Tibial nerve (tissue), 4 donors: ENCODE measurements around the gene PRUNE2. TPM values are rescaled to one million over a fixed set of nuclear protein-coding genes. Genes with fewer than 3 reads are reported as not detected.

Source experiments
- DNase-seq, 2 donors: peaks; one replicate each; pipeline ENCODE4 v3.0.0-alpha.2; 2019; ENCODE audit warnings: low spot score in 2 of 2
- H3K27ac ChIP-seq, 4 donors: fragments of 200-600 bp; sonication (generic) in 3 of 4; one replicate each; pipeline ENCODE4 v1.5.1; 2017 to 2019; ENCODE audit warnings: mild to moderate bottlenecking in 1 of 4
- H3K27me3 ChIP-seq, 2 donors: fragments of 200-600 bp; sonication (generic) in 1 of 2; one replicate each; pipeline versions ENCODE4 v1.5.1 to v1.6.0; 2017 to 2019
- H3K36me3 ChIP-seq, 3 donors: fragments of 200-600 bp; sonication (generic); one replicate each; pipeline ENCODE4 v1.5.1; 2018 to 2019
- H3K4me1 ChIP-seq, 4 donors: fragments of 200-600 bp; sonication (generic) in 3 of 4; one replicate each; pipeline ENCODE4 v1.5.1; 2017 to 2019
- H3K4me3 ChIP-seq, 4 donors: fragments of 200-600 bp; sonication (generic) in 3 of 4; one replicate each; pipeline ENCODE4 v1.5.1; 2017 to 2019; ENCODE audit warnings: mild to moderate bottlenecking in 1 of 4, moderate library complexity in 1 of 4
- H3K9me3 ChIP-seq, 4 donors: fragments of 200-600 bp; sonication (generic) in 3 of 4; one replicate each; pipeline ENCODE4 v1.5.1; 2017 to 2019
- EP300 ChIP-seq, 2 donors: sonication (generic); formaldehyde crosslinking; IDR thresholded peaks; one replicate each; pipeline ENCODE4 v1.6.1; 2017; ENCODE audit warnings: antibody characterized with exemption in 2 of 2, mild to moderate bottlenecking in 1 of 2
- POLR2A ChIP-seq, 2 donors: fragments of 450-650 bp; IDR thresholded peaks; one replicate each; pipeline ENCODE4 v1.6.1; 2017; ENCODE audit warnings: antibody characterized with exemption in 2 of 2, mild to moderate bottlenecking in 2 of 2, moderate library complexity in 2 of 2
- WGBS, 2 donors: methylation state at CpG; one replicate each; pipeline ENCODE4 v1.1.5; 2018; 5-methylcytosine and 5-hydroxymethylcytosine counted together
- total RNA-seq, 4 donors: library from RNA; depleted of rRNA; stranded (reverse); fragments of >200 nt; gene quantifications; one replicate each; pipeline ENCODE4 v1.1.0, GENCODE V29; 2016
- TF ChIP-seq, protein P1 (sequence below), 5 experiments: fragments of 200-600 bp in 3 of 5; fragments of 450-650 bp in 2 of 5; sonication (generic) in 3 of 5; IDR thresholded peaks; one replicate each; pipeline ENCODE4 v1.5.1; 2016 to 2019; ENCODE audit warnings: antibody characterized with exemption in 5 of 5, mild to moderate bottlenecking in 3 of 5, moderate library complexity in 2 of 5

PRUNE2 gene
- total RNA-seq, 4 donors from 2014 or later = 23.2 to 50.4 (median 24.2) TPM

GRCh38 chr9:76576344-76576743, 329.6 kb downstream of the PRUNE2 start:
- Histone ChIP-seq H3K27me3 (no peaks in the 10 kb centered on the region), H3K4me3 (no peak overlapping the region), H3K27ac (peak overlapping the region in 1 of 4 donors; percentile 32), H3K9me3 (no peaks in the 10 kb centered on the region), H3K4me1 (peaks cover 0 to 8% (median 3%) of the 10 kb centered on the region in 4 donors), H3K36me3 (no peaks in the 10 kb centered on the region)
- no peak for DNase-seq
- TF ChIP-seq EP300 (IDR thresholded peaks at IDR 0.05) = no peak
- TF ChIP-seq, protein P1, sequence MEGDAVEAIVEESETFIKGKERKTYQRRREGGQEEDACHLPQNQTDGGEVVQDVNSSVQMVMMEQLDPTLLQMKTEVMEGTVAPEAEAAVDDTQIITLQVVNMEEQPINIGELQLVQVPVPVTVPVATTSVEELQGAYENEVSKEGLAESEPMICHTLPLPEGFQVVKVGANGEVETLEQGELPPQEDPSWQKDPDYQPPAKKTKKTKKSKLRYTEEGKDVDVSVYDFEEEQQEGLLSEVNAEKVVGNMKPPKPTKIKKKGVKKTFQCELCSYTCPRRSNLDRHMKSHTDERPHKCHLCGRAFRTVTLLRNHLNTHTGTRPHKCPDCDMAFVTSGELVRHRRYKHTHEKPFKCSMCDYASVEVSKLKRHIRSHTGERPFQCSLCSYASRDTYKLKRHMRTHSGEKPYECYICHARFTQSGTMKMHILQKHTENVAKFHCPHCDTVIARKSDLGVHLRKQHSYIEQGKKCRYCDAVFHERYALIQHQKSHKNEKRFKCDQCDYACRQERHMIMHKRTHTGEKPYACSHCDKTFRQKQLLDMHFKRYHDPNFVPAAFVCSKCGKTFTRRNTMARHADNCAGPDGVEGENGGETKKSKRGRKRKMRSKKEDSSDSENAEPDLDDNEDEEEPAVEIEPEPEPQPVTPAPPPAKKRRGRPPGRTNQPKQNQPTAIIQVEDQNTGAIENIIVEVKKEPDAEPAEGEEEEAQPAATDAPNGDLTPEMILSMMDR (IDR thresholded peaks at IDR 0.05) = no peak
- no peak for TF ChIP-seq POLR2A (IDR thresholded peaks at IDR 0.05)
- WGBS, 2 donors = 32 to 40% methylated on average over 5 of the region's 5 CpGs

GRCh38 chr9:76575761-76576160, 330.2 kb downstream of the PRUNE2 start:
- DNase-seq = no peak
- no peak overlapping the region for H3K4me3 ChIP-seq
- H3K9me3 ChIP-seq = no peaks in the 10 kb centered on the region
- H3K4me1 ChIP-seq = peaks cover 0 to 8% (median 3%) of the 10 kb centered on the region in 4 donors
- H3K36me3 ChIP-seq = no peaks in the 10 kb centered on the region
- H3K27me3 ChIP-seq = no peaks in the 10 kb centered on the region
- WGBS, 2 donors = 90% methylated on average over 2 of the region's 2 CpGs
- peak overlapping the region in 1 of 4 donors; percentile 32 for H3K27ac ChIP-seq
- no peak for TF ChIP-seq EP300 (IDR thresholded peaks at IDR 0.05)
- no peak for TF ChIP-seq POLR2A (IDR thresholded peaks at IDR 0.05)
- TF ChIP-seq, protein P1 (IDR thresholded peaks at IDR 0.05) = no peak

DNA sequence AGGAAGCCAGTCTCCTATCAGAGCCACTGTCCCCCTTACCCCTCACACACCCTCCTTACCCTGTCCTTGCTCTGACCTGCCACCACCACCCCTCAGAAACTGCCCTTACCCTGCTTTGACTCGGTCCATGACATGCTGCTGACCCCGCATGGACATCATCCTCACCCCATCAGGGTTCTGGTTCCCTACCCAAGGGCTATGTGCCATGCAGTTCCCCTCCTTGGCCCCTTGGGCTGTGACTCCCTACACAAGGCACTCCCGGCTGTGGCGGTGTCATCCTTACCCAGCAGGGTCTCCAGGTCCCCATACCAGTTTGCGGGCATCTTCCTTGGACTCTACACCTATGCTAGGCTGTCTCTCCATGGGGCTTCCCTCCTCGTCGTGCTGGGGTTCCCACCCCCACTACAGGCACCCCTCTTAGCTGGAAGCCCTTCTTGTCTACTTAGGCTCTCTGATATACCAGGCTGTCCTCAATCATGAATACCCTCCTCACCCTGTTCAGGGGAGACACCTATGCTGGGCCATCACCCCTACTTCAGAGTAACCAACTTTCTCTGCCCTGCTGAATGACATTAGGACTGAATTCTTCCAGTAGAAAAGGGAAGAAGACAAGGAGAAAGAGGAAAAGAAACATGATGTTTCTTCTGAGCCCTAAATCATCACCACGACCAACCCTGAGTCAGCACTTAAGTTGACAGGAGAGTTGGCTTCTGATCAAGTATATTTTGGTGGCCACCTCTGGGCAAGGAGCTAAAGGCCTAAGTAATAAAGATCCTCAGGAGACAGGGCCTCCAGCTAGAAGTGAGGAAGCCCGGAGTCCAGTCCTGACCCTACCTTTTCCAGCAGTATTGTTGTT, 331.8 kb downstream of the PRUNE2 start:
- H3K4me3 ChIP-seq = no peak overlapping the region
- no peak overlapping the region for H3K27ac ChIP-seq
- no peaks in the 10 kb centered on the region for H3K36me3 ChIP-seq
- no peak for DNase-seq
- 85 to 86% methylated on average over 9 of the region's 9 CpGs for WGBS, 2 donors
- peaks cover 0 to 8% (median 3%) of the 10 kb centered on the region in 4 donors for H3K4me1 ChIP-seq
- H3K27me3 ChIP-seq = no peaks in the 10 kb centered on the region
- peaks cover 0 to 3% (median 0%) of the 10 kb centered on the region in 4 donors for H3K9me3 ChIP-seq
- TF ChIP-seq POLR2A (IDR thresholded peaks at IDR 0.05) (no peak), EP300 (IDR thresholded peaks at IDR 0.05) (no peak)
- TF ChIP-seq, protein P1 (IDR thresholded peaks at IDR 0.05) = no peak

DNA sequence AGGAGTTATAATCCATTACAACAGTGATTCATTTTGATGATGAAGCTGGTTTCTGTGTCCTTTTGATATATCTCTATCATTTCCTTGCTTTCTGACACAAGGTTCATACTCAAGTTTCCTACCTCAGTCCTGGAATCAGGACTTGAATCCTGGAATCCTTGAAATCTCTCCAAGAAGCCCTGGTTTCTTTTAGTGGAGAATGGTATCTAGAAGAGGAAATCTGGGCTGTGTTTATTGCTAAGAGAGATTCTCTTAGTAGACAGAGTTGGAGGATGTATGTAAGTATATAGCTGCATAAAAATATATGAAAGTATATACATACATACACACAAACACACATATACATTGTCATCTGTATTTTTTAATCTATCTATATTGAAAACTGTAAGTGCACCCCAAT, 332.5 kb downstream of the PRUNE2 start:
- H3K4me1 ChIP-seq = peaks cover 0 to 8% (median 3%) of the 10 kb centered on the region in 4 donors
- DNase-seq = no peak
- H3K4me3 ChIP-seq = no peak overlapping the region
- peaks cover 0 to 3% (median 0%) of the 10 kb centered on the region in 4 donors for H3K9me3 ChIP-seq
- TF ChIP-seq EP300 (IDR thresholded peaks at IDR 0.05) = no peak
- no peak for TF ChIP-seq POLR2A (IDR thresholded peaks at IDR 0.05)
- TF ChIP-seq, protein P1 (IDR thresholded peaks at IDR 0.05) = no peak
- H3K27ac ChIP-seq = no peak overlapping the region
- H3K27me3 ChIP-seq = no peaks in the 10 kb centered on the region
- no peaks in the 10 kb centered on the region for H3K36me3 ChIP-seq

- WGBS, 2 donors = 83 to 87% methylated on average over 3 of the region's 3 CpGs
- peaks cover 0 to 3% (median 0%) of the 10 kb centered on the region in 4 donors for H3K9me3 ChIP-seq
- no peaks in the 10 kb centered on the region for H3K36me3 ChIP-seq
- H3K27ac ChIP-seq = no peak overlapping the region
- no peak for TF ChIP-seq EP300 (IDR thresholded peaks at IDR 0.05)
- TF ChIP-seq POLR2A (IDR thresholded peaks at IDR 0.05) = no peak
- TF ChIP-seq, protein P1 (IDR thresholded peaks at IDR 0.05) = no peak
- no peaks in the 10 kb centered on the region for H3K27me3 ChIP-seq
- no peak for DNase-seq
- H3K4me3 ChIP-seq = peak overlapping the region in 2 of 4 donors; percentile 56 to 60
- H3K4me1 ChIP-seq = peaks cover 0 to 8% (median 3%) of the 10 kb centered on the region in 4 donors
Measured at GRCh38 chr9:76572151-76572550, 333.8 kb downstream of the PRUNE2 start.
